HEK293 (cell line): ENCODE results near the gene RECK.
A peak's percentile ranks its signal among the peaks of the same experiment; 100 is the strongest.

ENCODE experiments used
- CTCF ChIA-PET: fragments of 350-600 bp; formaldehyde crosslinking; extraction: SDS; loops from one replicate; lab custom pipeline; 2021; ENCODE audit warnings: antibody characterized with exemption; lab: Yijun Ruan, JAX
- POLR2A ChIA-PET: fragments of 300-600 bp; formaldehyde crosslinking; extraction: SDS; loops from one replicate; lab custom pipeline; 2020; ENCODE audit warnings: antibody characterized with exemption, inconsistent platforms; lab: Yijun Ruan, JAX
- H3K27ac ChIP-seq: fragments of 200-500 bp; sonication (Bioruptor generic); 2 replicates; pipeline ENCODE4 v1.5.1; 2014; ENCODE audit warnings: low read depth, low read length, control low read depth, inconsistent platforms; ENCODE audit errors: extremely low read depth
- H3K36me3 ChIP-seq, 2 experiments: fragments of 200-500 bp in 1 of 2; sonication (Bioruptor generic) in 1 of 2; 1 replicate in 1 of 2; 2 replicates in 1 of 2; pipeline ENCODE4 v1.5.1; 2014 to 2017; ENCODE audit warnings: inconsistent platforms in 2 of 2, low read length in 2 of 2; ENCODE audit not compliant: control insufficient read depth in 2 of 2, insufficient read depth in 1 of 2
- H3K4me1 ChIP-seq: fragments of 200-500 bp; sonication (Bioruptor generic); 2 replicates; pipeline ENCODE4 v1.5.1; 2014; ENCODE audit warnings: mild to moderate bottlenecking, low read length, inconsistent platforms; ENCODE audit not compliant: control insufficient read depth, insufficient read depth
- H3K4me3 ChIP-seq: 2 replicates; pipeline ENCODE4 v1.5.1; 2011; ENCODE audit warnings: low read depth, mild to moderate bottlenecking, control low read depth, low read length, moderate library complexity
- H3K9me3 ChIP-seq: fragments of 200-500 bp; sonication (Bioruptor generic); 2 replicates; pipeline ENCODE4 v1.5.1; 2014; ENCODE audit warnings: low read depth, low read length, inconsistent platforms; ENCODE audit not compliant: control insufficient read depth, insufficient read depth
- ATF2 ChIP-seq: fragments of 450-650 bp; formaldehyde crosslinking; IDR thresholded peaks from 2 replicates; pipeline ENCODE4 v1.5.1; 2016; ENCODE audit warnings: missing biosample characterization, missing genetic modification characterization, low read depth
- GLI2 ChIP-seq: fragments of 450-650 bp; formaldehyde crosslinking; IDR thresholded peaks from 2 replicates; pipeline ENCODE4; 2017; ENCODE audit warnings: missing biosample characterization, missing genetic modification characterization, low read depth, borderline replicate concordance
- GLIS1 ChIP-seq: fragments of 450-650 bp; formaldehyde crosslinking; IDR thresholded peaks from 2 replicates; pipeline ENCODE4 v1.5.1; 2016; ENCODE audit warnings: missing biosample characterization, missing genetic modification characterization
- GLIS2 ChIP-seq: fragments of 450-650 bp; formaldehyde crosslinking; IDR thresholded peaks from 2 replicates; pipeline ENCODE4 v1.5.1; 2016; ENCODE audit warnings: missing biosample characterization, missing genetic modification characterization
- KLF10 ChIP-seq: fragments of 450-650 bp; IDR thresholded peaks from 2 replicates; pipeline ENCODE4 v1.5.1; 2018; ENCODE audit warnings: missing biosample characterization, mild to moderate bottlenecking, missing genetic modification characterization
- KLF8 ChIP-seq: fragments of 450-650 bp; formaldehyde crosslinking; IDR thresholded peaks from 2 replicates; pipeline ENCODE4 v1.5.1; 2016; ENCODE audit warnings: missing biosample characterization, missing genetic modification characterization
- KLF9 ChIP-seq: fragments of 450-650 bp; formaldehyde crosslinking; IDR thresholded peaks from 2 replicates; pipeline ENCODE4 v1.5.1; 2016; ENCODE audit warnings: missing biosample characterization, missing genetic modification characterization, low read depth
- OVOL3 ChIP-seq: fragments of 450-650 bp; formaldehyde crosslinking; IDR thresholded peaks from 2 replicates; pipeline ENCODE4 v1.5.1; 2016; ENCODE audit warnings: missing biosample characterization, missing genetic modification characterization
- PATZ1 ChIP-seq: fragments of 450-650 bp; formaldehyde crosslinking; IDR thresholded peaks from 2 replicates; pipeline ENCODE4 v1.5.1; 2016; ENCODE audit warnings: missing biosample characterization, missing genetic modification characterization
- YY2 ChIP-seq: fragments of 450-650 bp; formaldehyde crosslinking; IDR thresholded peaks from 2 replicates; pipeline ENCODE4 v1.5.1; 2016; ENCODE audit warnings: missing biosample characterization, missing genetic modification characterization
- ZBTB10 ChIP-seq: fragments of 450-650 bp; formaldehyde crosslinking; IDR thresholded peaks from 2 replicates; pipeline ENCODE4 v1.5.1; 2016; ENCODE audit warnings: missing biosample characterization, missing genetic modification characterization
- ZBTB48 ChIP-seq: fragments of 450-650 bp; formaldehyde crosslinking; IDR thresholded peaks from 2 replicates; pipeline ENCODE4 v1.5.1; 2016; ENCODE audit warnings: missing biosample characterization, missing genetic modification characterization
- ZFHX2 ChIP-seq: fragments of 450-650 bp; formaldehyde crosslinking; conservative IDR thresholded peaks from 2 replicates; pipeline ENCODE4 v1.5.1; 2016; ENCODE audit warnings: missing biosample characterization, missing genetic modification characterization
- ZFP69B ChIP-seq: fragments of 450-650 bp; formaldehyde crosslinking; IDR thresholded peaks from 2 replicates; pipeline ENCODE4 v1.5.1; 2016; ENCODE audit warnings: missing biosample characterization, missing genetic modification characterization
- ZNF121 ChIP-seq: fragments of 450-650 bp; formaldehyde crosslinking; IDR thresholded peaks from 2 replicates; pipeline ENCODE4 v1.5.1; 2016; ENCODE audit warnings: missing biosample characterization, missing genetic modification characterization
- ZNF2 ChIP-seq: fragments of 450-650 bp; formaldehyde crosslinking; IDR thresholded peaks from 2 replicates; pipeline ENCODE4 v1.5.1; 2016; ENCODE audit warnings: missing biosample characterization, missing genetic modification characterization
- ZNF302 ChIP-seq: fragments of 450-650 bp; formaldehyde crosslinking; IDR thresholded peaks from 2 replicates; pipeline ENCODE4 v1.5.1; 2016; ENCODE audit warnings: missing biosample characterization, missing genetic modification characterization, low read depth
- ZNF335 ChIP-seq: fragments of 450-650 bp; formaldehyde crosslinking; conservative IDR thresholded peaks from 2 replicates; pipeline ENCODE4 v1.5.1; 2016; ENCODE audit warnings: missing biosample characterization, missing genetic modification characterization
- ZNF341 ChIP-seq: fragments of 450-650 bp; formaldehyde crosslinking; IDR thresholded peaks from 2 replicates; pipeline ENCODE4; 2016; ENCODE audit warnings: low read depth, missing biosample characterization, missing genetic modification characterization
- ZNF513 ChIP-seq: fragments of 450-650 bp; IDR thresholded peaks from 2 replicates; pipeline ENCODE4 v1.5.1; 2018; ENCODE audit warnings: missing biosample characterization, missing genetic modification characterization
- ZNF514 ChIP-seq: fragments of 450-650 bp; formaldehyde crosslinking; IDR thresholded peaks from 2 replicates; pipeline ENCODE4 v1.5.1; 2016; ENCODE audit warnings: missing biosample characterization, missing genetic modification characterization
- ZNF580 ChIP-seq: fragments of 450-650 bp; formaldehyde crosslinking; IDR thresholded peaks from 2 replicates; pipeline ENCODE4 v1.5.1; 2016; ENCODE audit warnings: missing biosample characterization, missing genetic modification characterization
- ZNF600 ChIP-seq: fragments of 450-650 bp; formaldehyde crosslinking; IDR thresholded peaks from 2 replicates; pipeline ENCODE4 v1.5.1; 2016; ENCODE audit warnings: missing biosample characterization, missing genetic modification characterization
- ZNF629 ChIP-seq: fragments of 450-650 bp; formaldehyde crosslinking; IDR thresholded peaks from 2 replicates; pipeline ENCODE4 v1.5.1; 2017; ENCODE audit warnings: missing biosample characterization, missing genetic modification characterization
- ZNF658 ChIP-seq: fragments of 450-650 bp; formaldehyde crosslinking; IDR thresholded peaks from 2 replicates; pipeline ENCODE4; 2016; ENCODE audit warnings: missing biosample characterization, missing genetic modification characterization
- ZNF830 ChIP-seq: fragments of 450-650 bp; IDR thresholded peaks from 2 replicates; pipeline ENCODE4 v1.5.0; 2018; ENCODE audit warnings: missing biosample characterization, missing genetic modification characterization, low read depth, mild to moderate bottlenecking, moderate library complexity
- ZSCAN18 ChIP-seq: fragments of 450-650 bp; formaldehyde crosslinking; IDR thresholded peaks from 2 replicates; pipeline ENCODE4 v1.5.1; 2016; ENCODE audit warnings: missing biosample characterization, missing genetic modification characterization

Gene RECK

GRCh38 chr9:36036780-36037548 is at the start of gene RECK:
TSS of gene RECK (plus strand) at chr9:36036913. CDS start at chr9:36036999, 86 bp downstream.
- Histone ChIP-seq H3K36me3 (no peaks in the 10 kb centered on the region), H3K27ac (peak within 1 kb of the TSS; percentile 55), H3K4me3 (peak within 1 kb of the TSS; percentile 94), H3K9me3 (no peaks in the 10 kb centered on the region), H3K4me1 (peaks cover 6% of the 10 kb centered on the region)
- ChIA-PET POLR2A (interaction anchor here (0.7 to 2.1 kb wide), 4 partner anchors 13 to 305 kb away, joined by 3 to 7 read pairs (median 4); partner anchors contain the start of genes CLTA, CREB3 and TLN1), CTCF (interaction anchor here (0.5 to 7.5 kb wide), 5 partner anchors 13 to 37 kb away, joined by 3 to 58 read pairs (median 3); no protein-coding TSS in a partner anchor)
- TF ChIP-seq ZNF2 (tag by site-specific recombination) (no peak), ZBTB48 (tag by site-specific recombination) (0 out of 2 replicates have a peak, but pooled peaks have one; percentile 57), ZNF335 (tag by site-specific recombination) (no peak), ZFP69B (no peak), ZNF629 (tag by site-specific recombination) (no peak), ZNF302 (tag by site-specific recombination) (no peak), ZNF600 (tag by site-specific recombination) (peak; percentile 77), ZNF658 (tag by site-specific recombination) (no peak), ZBTB10 (tag by site-specific recombination) (peak; percentile 85), ZSCAN18 (no peak), ZNF830 (no peak), ZNF513 (tag by site-specific recombination) (no peak), ZNF514 (no peak), ZNF341 (tag by site-specific recombination) (no peak), GLI2 (no peak), PATZ1 (tag by site-specific recombination) (peak; percentile 76), ZNF580 (tag by site-specific recombination) (no peak), KLF8 (tag by site-specific recombination) (no peak), ZFHX2 (peak; percentile 31; the same call in 1 of the 2 replicates), GLIS1 (tag by site-specific recombination) (peak; percentile 67), ATF2 (tag by site-specific recombination) (no peak), YY2 (tag by site-specific recombination) (0 out of 2 replicates have a peak, but pooled peaks have one; percentile 27), ZNF121 (no peak), KLF10 (tag by site-specific recombination) (no peak), KLF9 (tag by site-specific recombination) (0 out of 2 replicates have a peak, but pooled peaks have one; percentile 39), OVOL3 (tag by site-specific recombination) (no peak), GLIS2 (tag by site-specific recombination) (peak; percentile 38; the same call in 1 of the 2 replicates)
